Left lung (tissue), 10 donors: ENCODE data around the gene INKA2. TPM values are rescaled to one million over a fixed set of nuclear protein-coding genes. Genes with fewer than 3 reads are reported as not detected.
A peak's percentile ranks its signal among the peaks of the same experiment; 100 is the strongest.

Source experiments
- ATAC-seq: fragments of 200-7000 bp; cut with Tn5 transposase; one replicate; pipeline ENCODE4 v1.9.1; 2020; ENCODE audit warnings: moderate library complexity
- DNase-seq, 4 donors: peaks; one replicate each; pipeline ENCODE4 v3.0.0-alpha.2; 2013 to 2020
- H3K27ac ChIP-seq, 2 donors: fragments of 200-600 bp; sonication (generic) in 1 of 2; one replicate each; pipeline versions ENCODE4 v1.5.0 to v1.8.0; 2020 to 2021
- H3K27me3 ChIP-seq, 2 donors: fragments of 200-600 bp; sonication (generic) in 1 of 2; one replicate each; pipeline versions ENCODE4 v1.5.0 to v1.8.0; 2020 to 2021
- H3K36me3 ChIP-seq, 2 donors: fragments of 200-600 bp; sonication (generic) in 1 of 2; one replicate each; pipeline versions ENCODE4 v1.5.0 to v1.8.0; 2020 to 2021
- H3K4me1 ChIP-seq, 2 donors: fragments of 200-600 bp; one replicate each; pipeline ENCODE4 v1.8.0; 2021
- H3K4me3 ChIP-seq, 2 donors: fragments of 200-600 bp; sonication (generic) in 1 of 2; one replicate each; pipeline versions ENCODE4 v1.5.0 to v1.8.0; 2020 to 2021; ENCODE audit warnings: mild to moderate bottlenecking in 1 of 2
- H3K9me3 ChIP-seq, 2 donors: fragments of 200-600 bp; sonication (generic) in 1 of 2; one replicate each; pipeline versions ENCODE4 v1.5.0 to v1.8.0; 2020 to 2021
- intact Hi-C, 2 donors: fragments of 100-400 bp; cut with DNase I; formaldehyde crosslinking; loops; one replicate each; pipeline versions ENCODE4 v1.11.2 to v1.14.2; 2022
- polyA plus RNA-seq, 6 donors: library from polyadenylated mRNA; unstranded; fragments of 120-200 nt; gene quantifications; one replicate each; pipeline ENCODE4 v1.2.1, GENCODE V29; 2013; ENCODE audit not compliant: insufficient read length in 6 of 6
- total RNA-seq, 2 donors: library from RNA; stranded (reverse); fragmentation: NEBNext Ultra II Directional; extraction: Animal tissue kit (Norgen Biotek cat#: 25700); gene quantifications; one replicate each; pipeline ENCODE4 v1.2.1, GENCODE V29; 2021
- TF ChIP-seq, protein P1 (sequence below), 2 donors: fragments of 200-600 bp; sonication (generic) in 1 of 2; IDR thresholded peaks; one replicate each; pipeline versions ENCODE4 v1.5.0 to v1.8.0; 2021; ENCODE audit warnings: antibody characterized with exemption in 2 of 2
- donor health status: DM: no; HTN: yes; CAD: no.
- donor health status: DM: no; HTN: no; CAD: no.

The INKA2 gene
- total and polyA plus RNA-seq, 8 donors, result 3.4 to 13.8 (median 5.1) TPM

DNA sequence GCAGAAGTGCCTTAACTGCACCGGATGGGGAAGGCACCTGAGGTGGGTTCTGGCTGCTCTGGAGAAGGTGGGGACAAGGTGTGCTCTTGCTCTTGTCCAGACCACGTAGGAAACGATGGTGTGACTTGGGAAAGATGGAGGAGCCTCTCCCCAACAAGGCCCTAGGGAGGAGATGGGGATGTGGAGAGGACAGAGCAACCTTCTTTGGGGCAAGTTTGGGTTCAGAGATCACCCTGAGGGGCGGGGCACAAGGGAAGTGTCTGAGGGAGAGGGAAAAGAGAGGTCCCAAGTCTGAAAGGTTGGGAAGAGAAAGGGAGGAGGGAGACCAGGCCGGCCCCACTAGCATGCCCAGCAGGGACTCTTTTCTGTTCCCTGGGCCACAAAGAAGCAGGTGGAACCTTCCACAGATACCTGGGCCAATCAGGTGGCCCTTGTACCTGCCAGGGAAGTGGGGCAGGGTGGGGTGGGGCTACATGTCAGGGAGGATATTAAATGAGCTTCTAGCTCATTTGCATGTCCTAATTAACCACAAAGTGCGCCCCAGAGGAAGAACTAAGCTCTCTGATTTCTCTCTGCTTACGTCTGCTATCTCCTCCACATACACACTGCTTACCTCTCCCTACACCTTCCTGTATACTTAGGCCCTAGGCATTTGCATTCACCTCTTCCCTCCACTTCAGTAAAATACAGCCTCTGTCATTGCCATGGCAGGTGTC, 15.9 kb downstream of the INKA2 start:
- peaks cover 0 to 13% of the 10 kb centered on the region in 2 donors for H3K36me3 ChIP-seq
- H3K27ac ChIP-seq, result no peak overlapping the region
- H3K9me3 ChIP-seq, result no peaks in the 10 kb centered on the region
- no peak overlapping the region for H3K4me3 ChIP-seq
- no peak for ATAC-seq
- DNase-seq, result no peak
- no peaks in the 10 kb centered on the region for H3K27me3 ChIP-seq
- intact Hi-C loops, result no loop called here
- TF ChIP-seq, protein P1, sequence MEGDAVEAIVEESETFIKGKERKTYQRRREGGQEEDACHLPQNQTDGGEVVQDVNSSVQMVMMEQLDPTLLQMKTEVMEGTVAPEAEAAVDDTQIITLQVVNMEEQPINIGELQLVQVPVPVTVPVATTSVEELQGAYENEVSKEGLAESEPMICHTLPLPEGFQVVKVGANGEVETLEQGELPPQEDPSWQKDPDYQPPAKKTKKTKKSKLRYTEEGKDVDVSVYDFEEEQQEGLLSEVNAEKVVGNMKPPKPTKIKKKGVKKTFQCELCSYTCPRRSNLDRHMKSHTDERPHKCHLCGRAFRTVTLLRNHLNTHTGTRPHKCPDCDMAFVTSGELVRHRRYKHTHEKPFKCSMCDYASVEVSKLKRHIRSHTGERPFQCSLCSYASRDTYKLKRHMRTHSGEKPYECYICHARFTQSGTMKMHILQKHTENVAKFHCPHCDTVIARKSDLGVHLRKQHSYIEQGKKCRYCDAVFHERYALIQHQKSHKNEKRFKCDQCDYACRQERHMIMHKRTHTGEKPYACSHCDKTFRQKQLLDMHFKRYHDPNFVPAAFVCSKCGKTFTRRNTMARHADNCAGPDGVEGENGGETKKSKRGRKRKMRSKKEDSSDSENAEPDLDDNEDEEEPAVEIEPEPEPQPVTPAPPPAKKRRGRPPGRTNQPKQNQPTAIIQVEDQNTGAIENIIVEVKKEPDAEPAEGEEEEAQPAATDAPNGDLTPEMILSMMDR (IDR thresholded peaks at IDR 0.05), result no peak
- peaks cover 12 to 47% of the 10 kb centered on the region in 2 donors for H3K4me1 ChIP-seq

DNA sequence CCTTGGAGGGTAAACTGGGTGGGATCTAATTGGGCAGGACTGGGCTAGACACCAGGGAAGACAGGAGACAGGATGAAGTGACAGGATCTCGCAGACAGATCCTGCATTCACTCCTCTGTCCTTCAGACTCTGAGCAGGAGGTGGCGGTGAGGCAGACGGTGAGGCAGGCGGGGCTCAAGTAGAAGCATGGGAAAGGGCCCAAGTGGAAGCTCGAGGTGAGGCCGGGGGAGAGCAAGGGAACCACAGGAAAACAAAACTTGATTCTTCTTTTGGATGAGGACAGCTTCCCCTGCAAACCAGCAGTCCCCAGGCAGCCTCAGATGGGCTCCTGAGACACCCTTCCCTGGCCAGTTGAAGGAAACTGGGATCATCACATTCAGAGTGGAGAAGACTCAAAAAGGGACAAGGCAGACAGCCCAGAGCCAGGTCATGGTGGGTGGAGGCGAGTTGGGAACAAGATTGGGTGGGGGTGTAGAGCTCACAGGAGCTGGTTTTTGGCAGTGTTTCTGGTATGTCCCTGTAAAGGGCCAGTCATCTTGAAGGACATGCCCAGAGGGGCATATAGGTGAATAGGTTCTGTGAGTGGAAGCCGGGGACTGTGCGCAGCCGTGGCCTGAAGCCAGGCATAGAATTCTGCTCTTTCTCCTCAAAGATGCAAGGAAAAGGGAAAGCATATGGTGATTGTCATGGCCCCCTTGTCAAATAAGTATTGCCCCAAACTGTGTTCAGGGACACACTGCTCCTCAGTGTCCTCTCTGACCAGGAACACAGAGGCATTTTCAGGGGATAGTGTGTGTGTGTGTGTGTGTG, 18.0 kb downstream of the INKA2 start:
- Histone ChIP-seq H3K27me3 (no peaks in the 10 kb centered on the region), H3K36me3 (peaks cover 0 to 11% of the 10 kb centered on the region in 2 donors), H3K4me3 (no peak overlapping the region), H3K27ac (peak overlapping the region; percentile 65 to 85), H3K9me3 (no peaks in the 10 kb centered on the region), H3K4me1 (peaks cover 12 to 47% of the 10 kb centered on the region in 2 donors)
- ATAC-seq (peak; percentile 40), DNase-seq (no peak)
- intact Hi-C loops, result no loop called here
- TF ChIP-seq, protein P1 (IDR thresholded peaks at IDR 0.05), result no peak

DNA sequence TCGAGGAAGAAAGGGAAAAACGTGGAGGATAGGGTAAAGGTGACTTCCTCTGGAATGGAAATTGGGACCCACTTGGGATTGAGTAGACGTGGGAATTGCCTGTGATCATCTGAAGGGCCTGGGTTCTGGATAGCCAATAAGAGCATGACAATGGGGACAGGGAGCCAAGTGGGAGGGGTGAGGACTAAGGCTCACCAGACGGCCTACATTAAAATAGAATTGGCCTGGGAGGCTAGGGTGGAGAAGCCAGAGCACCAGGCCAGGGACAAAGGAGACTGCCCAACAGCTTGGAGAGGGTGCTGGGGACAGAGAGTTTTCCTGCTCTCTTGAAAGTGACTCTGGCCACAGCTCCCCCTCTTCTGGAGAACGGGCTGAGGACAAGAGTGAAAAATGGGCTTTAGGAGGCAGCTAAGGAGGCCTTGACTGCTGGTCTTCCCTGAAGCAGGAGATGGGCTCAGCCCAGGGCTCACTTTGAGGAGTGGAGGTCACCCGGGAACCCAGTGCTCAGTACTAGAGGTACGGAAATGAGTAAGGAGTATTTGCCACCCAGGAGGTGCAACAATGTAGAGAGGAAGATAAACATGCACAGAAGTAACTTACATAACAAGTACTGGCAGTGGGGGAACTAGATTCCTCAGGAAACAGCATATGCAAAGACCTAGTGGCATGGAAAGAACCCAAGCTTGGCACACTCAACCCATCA, 18.8 kb downstream of the INKA2 start:
- no peak for DNase-seq
- H3K36me3 ChIP-seq, result peaks cover 0 to 16% of the 10 kb centered on the region in 2 donors
- no peaks in the 10 kb centered on the region for H3K27me3 ChIP-seq
- ATAC-seq, result peak; percentile 72
- H3K9me3 ChIP-seq, result no peaks in the 10 kb centered on the region
- peak overlapping the region; percentile 65 to 85 for H3K27ac ChIP-seq
- H3K4me1 ChIP-seq, result peaks cover 12 to 47% of the 10 kb centered on the region in 2 donors
- no peak overlapping the region for H3K4me3 ChIP-seq
- TF ChIP-seq, protein P1 (IDR thresholded peaks at IDR 0.05), result no peak
- intact Hi-C loops, result no loop called here

DNA sequence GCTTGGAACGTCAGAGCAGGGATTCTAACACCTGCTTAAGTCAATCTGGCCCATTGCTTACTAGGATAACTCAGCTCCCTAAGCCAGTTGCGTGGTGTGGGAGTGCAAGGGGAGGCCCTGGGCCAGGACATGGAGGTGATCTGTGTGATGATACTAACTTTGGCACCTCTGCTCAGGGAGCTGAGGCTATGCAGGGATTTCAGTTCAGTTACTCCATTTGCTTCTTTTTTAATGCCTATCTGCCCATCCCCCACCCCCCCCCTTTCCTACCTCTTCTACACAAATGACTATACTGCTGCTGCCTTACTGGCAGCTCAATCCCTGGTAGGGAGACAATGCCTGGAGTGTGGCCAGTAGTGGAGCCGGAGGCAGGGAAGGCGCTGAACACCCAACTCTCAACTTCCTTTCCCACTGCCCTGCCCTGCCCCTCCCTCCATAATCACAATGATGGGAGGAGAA, 19.5 kb downstream of the INKA2 start:
- Histone ChIP-seq H3K27me3 (no peaks in the 10 kb centered on the region), H3K4me1 (peaks cover 12 to 47% of the 10 kb centered on the region in 2 donors), H3K4me3 (no peak overlapping the region), H3K27ac (peak overlapping the region in 1 of 2 donors; percentile 85), H3K9me3 (no peaks in the 10 kb centered on the region), H3K36me3 (peaks cover 0 to 17% of the 10 kb centered on the region in 2 donors)
- intact Hi-C loops, result no loop called here
- no peak for DNase-seq
- TF ChIP-seq, protein P1 (IDR thresholded peaks at IDR 0.05), result no peak
- peak; percentile 6 for ATAC-seq
